HG02571 (cell line): ENCODE results near the gene ZBTB16.

Source experiments
- ATAC-seq: cut with Tn5 transposase; IDR thresholded peaks from one replicate; pipeline ENCODE4 v1.9.1; 2021; ENCODE audit warnings: mild to moderate bottlenecking, moderate library complexity; ENCODE audit not compliant: unreplicated experiment

The ZBTB16 gene

GRCh38 chr11:114272311-114272710, 212.8 kb downstream of the ZBTB16 start:
- no peak for ATAC-seq

- ATAC-seq: no peak
Measured at GRCh38 chr11:114273071-114273470, 213.6 kb downstream of the ZBTB16 start.

GRCh38 chr11:114273890-114274635, 214.6 kb downstream of the ZBTB16 start:
- ATAC-seq: no peak

GRCh38 chr11:114274637-114275036, 215.1 kb downstream of the ZBTB16 start:
- no peak for ATAC-seq

- ATAC-seq: no peak
Measured at GRCh38 chr11:114275280-114275679, 215.8 kb downstream of the ZBTB16 start.

- no peak for ATAC-seq
Measured at GRCh38 chr11:114276077-114276476, 216.6 kb downstream of the ZBTB16 start.

GRCh38 chr11:114277637-114278341, 218.3 kb downstream of the ZBTB16 start:
- no peak for ATAC-seq

- no peak for ATAC-seq
Measured at GRCh38 chr11:114278342-114279065, 219.0 kb downstream of the ZBTB16 start.

- ATAC-seq: no peak
Measured at GRCh38 chr11:114279792-114280546, 220.5 kb downstream of the ZBTB16 start.

GRCh38 chr11:114280696-114281095, 221.2 kb downstream of the ZBTB16 start:
- no peak for ATAC-seq

- ATAC-seq: no peak
Measured at GRCh38 chr11:114281388-114281956, 222.0 kb downstream of the ZBTB16 start.

GRCh38 chr11:114282488-114282887, 223.0 kb downstream of the ZBTB16 start:
- ATAC-seq: no peak

- no peak for ATAC-seq
Measured at GRCh38 chr11:114283422-114283821, 223.9 kb downstream of the ZBTB16 start.

- no peak for ATAC-seq
Measured at GRCh38 chr11:114284021-114284420, 224.5 kb downstream of the ZBTB16 start.

- no peak for ATAC-seq
Measured at GRCh38 chr11:114284914-114285313, 225.4 kb downstream of the ZBTB16 start.

GRCh38 chr11:114285599-114285998, 226.1 kb downstream of the ZBTB16 start:
- ATAC-seq: no peak

GRCh38 chr11:114286229-114286628, 226.7 kb downstream of the ZBTB16 start:
- ATAC-seq: no peak

GRCh38 chr11:114287154-114287553, 227.6 kb downstream of the ZBTB16 start:
- no peak for ATAC-seq

- ATAC-seq: no peak
Measured at GRCh38 chr11:114288136-114288535, 228.6 kb downstream of the ZBTB16 start.

- no peak for ATAC-seq
Measured at GRCh38 chr11:114289779-114290178, 230.3 kb downstream of the ZBTB16 start.
